GM18909 (cell line): ENCODE data around the gene ADI1.

Source experiments
- ATAC-seq: cut with Tn5 transposase; IDR thresholded peaks from one replicate; pipeline ENCODE4 v1.9.1; 2021; ENCODE audit warnings: mild to moderate bottlenecking; ENCODE audit not compliant: unreplicated experiment, poor library complexity

ADI1 gene, protein sequence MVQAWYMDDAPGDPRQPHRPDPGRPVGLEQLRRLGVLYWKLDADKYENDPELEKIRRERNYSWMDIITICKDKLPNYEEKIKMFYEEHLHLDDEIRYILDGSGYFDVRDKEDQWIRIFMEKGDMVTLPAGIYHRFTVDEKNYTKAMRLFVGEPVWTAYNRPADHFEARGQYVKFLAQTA

DNA sequence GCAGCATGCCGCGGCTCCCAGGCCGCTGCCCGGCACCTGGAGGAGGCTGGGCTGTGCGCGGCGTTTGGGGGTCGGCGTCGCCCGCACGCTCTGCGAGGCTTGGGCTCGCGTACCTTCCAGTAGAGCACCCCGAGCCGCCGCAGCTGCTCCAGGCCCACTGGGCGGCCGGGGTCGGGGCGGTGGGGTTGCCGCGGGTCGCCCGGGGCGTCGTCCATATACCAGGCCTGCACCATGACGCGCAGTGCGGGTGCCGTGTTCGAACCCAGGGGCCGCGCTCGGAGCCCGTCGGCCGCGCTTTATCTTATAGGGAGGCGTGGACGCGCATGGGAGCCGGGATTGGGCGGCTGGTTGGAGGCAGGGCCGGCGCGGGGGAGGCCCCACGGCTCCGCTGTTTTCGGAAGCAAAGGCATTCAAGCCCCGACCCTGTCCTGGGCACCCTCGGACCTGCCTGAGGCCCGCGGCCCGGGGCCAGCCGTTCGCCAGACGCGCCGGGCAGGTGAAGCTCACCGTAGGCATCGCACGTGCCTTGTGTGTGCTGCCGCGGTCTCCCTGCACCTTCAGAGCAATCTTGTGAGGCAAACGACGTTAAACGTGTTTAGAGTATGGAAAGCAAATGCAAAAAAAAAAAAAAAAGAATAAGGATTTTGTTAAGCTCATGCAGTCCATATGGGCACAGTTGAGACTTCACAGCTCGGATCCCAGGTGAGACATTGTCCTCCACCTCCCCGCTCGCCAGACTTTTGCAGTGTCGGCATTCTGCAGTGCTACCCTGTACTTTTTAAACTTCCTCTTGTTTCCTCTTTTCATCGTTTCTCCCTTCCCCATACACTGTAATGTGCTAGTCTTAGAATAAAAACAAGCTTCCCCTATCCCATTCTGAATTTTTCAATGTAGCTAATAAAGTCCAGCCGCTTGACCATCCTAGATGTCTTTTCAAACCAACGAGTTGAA lies at the start of gene ADI1:
ADI1 (minus strand) TSS at position 277 of the 951 bp plus-strand sequence; CDS start at position 233, 44 bp downstream.
- ATAC-seq: peak; percentile 67

- ATAC-seq: no peak
Observed at GRCh38 chr2:3566806-3567205, 47.5 kb upstream of the ADI1 start.

GRCh38 chr2:3565117-3565516 lies 45.8 kb upstream of the ADI1 start:
- no peak for ATAC-seq

GRCh38 chr2:3563521-3563976 lies 44.2 kb upstream of the ADI1 start:
- peak; percentile 62 for ATAC-seq

DNA sequence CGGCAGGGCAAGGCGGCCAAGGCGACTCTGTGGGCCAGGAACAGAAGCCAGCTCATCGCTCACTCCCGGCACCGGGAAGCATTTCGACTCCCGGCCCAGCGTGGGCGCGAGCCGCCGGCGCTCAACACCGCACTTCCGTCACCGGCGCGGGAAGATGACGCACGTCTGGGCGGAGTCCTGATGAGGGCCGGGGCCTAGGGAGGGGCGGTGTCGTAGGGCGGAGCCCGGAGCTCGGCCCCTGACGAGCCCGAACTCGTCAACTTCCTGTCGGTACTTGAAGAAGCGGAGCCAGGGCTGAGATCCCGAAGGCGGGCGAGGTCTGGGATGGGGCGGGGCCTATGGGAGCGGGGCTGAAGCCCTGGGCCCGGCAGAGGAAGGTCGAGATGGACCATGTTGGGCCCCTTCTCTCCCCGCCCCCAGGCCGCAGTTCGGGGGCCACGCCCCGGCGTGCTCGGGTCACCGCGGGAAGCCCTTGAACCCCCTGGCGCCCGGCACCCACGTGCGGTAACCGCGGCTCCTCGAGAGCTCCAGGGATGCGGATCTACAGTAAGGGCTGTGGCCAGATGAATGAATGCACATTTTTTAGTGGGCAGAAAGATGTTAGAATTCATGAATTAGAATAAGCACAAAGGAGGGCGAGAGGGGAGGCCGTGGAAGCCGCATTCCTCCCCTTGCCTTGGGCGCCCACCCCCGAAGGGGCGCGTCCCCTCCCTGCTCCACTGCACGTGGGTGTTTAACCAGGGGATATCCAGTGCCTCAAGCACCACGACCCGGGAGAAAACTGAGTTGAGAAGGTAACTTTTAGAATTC lies 39.1 kb upstream of the ADI1 start, which contains the start of gene RNASEH1:
RNASEH1 (minus strand) TSS at position 129 of the 810 bp plus-strand sequence; CDS start at position 56, 73 bp downstream.
- peak; percentile 97 for ATAC-seq

GRCh38 chr2:3557639-3558204 lies 38.4 kb upstream of the ADI1 start:
- peak; percentile 29 for ATAC-seq

- ATAC-seq: no peak
Observed at GRCh38 chr2:3553946-3554345, 34.6 kb upstream of the ADI1 start.

DNA sequence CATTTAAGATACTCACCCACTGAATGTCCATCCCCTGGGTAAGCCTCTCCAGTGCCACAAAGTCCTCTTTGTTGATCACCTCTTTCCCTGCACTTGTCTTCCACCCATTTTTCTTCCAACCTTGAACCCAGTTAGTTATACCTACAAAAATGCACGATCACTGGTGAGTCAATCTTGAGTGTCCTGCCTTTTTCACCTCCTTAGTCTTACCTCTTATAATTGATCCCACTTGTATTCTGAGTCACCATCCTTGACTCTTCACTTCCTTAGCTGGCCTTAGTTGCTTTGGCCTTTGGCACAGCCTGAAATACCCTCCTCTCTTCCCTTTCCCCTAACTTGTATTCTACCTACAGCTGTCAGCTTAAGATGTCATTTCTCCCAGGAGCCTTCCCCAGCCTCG lies 28.6 kb upstream of the ADI1 start:
- ATAC-seq: no peak

DNA sequence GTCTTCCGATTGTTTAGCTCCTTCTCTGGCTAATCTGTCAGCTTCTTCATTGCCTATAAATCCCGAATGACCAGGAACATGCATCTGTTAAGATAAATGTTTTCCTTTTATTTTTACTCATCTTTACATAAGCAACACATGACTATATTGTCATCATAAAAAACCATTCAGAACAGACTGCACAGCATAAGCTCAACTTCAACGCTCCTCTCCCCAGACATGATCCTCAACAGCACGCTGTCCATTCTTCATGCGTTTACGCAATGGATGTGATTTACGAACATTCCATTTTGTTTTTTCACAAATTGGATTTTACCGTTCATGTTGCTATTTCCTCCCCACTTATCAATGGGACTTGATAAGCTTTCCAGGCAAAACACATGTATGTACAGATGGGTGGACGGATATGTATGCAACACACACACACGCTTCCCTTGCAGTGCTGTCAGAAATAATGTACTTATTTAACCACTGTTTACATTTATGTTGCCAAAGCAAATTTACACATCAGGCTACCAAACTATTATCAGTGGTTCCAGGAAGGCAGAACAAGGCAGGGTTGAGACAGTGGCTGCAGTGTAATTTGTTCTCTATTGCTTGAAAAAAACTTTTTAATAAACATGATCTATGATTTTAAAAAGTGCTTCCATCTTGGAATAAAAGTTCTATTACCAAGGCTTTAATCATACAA lies 26.6 kb upstream of the ADI1 start:
- no peak for ATAC-seq

DNA sequence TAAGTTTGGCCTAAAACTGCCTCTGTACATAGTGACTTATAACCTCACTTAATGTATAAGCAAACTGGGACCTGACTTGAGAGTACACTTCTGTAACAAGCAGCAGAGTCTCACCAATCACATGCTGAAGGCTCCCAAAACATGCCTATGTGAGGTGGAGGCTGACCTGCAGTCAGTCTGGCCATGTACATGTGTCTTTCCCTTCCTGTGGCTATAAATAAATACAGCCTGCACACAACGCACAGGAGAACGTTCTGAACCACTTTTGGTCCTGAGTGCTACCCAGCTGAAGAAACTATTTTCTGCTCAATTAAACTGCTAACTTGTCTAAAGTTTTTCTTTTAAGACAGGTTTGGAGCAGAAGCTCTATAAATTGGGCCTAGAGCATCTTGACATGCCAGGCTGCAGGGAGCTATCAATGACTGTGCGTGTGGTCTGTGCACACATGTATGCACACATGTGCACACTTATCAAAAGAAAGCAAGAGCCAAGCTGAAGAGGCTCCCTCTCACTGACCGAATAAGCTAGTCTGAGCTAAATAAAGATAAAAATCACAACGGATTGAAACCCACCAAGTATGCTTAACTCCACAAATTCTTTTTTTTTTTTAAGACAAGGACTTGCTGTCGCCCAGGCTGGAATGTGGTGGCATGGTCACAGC lies 23.8 kb upstream of the ADI1 start:
- ATAC-seq: no peak

DNA sequence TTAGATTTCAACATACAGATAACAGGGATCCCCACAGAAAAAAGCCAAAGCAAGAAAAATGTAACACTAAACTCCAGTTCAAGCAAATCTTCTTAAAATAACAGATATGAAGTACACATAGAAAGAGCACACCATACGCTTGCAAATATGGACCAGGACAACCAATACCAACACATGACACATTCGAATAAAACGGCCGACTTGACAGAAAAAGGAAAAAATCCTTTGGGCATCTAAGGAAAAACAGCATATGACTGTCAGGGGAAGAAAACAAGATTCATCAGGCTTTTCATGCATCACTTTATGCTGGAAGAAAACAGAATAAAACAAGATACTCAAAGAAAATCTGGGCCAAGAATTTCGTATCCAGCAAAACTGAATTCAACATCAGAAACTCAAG lies 22.8 kb upstream of the ADI1 start:
- no peak for ATAC-seq

DNA sequence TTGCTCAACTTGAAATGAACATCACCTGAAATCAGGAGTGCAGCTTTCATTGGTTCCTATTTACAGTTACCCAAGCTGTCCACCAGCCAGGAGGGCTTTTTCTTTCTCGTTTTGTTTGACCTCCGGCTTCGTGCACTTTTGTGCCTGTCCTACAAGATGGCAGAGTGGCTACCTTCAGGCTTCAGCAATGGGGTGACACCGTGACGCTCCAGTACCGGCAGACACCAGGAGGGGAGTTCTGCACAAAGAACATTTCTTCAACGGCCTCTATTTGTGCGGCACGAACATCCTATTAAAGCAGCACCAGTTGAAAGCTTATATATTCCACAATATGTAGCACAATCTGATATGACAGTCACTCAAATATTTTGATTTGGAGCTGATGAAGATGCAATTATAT lies 20.5 kb upstream of the ADI1 start:
- ATAC-seq: no peak

GRCh38 chr2:3536682-3537632 lies 17.6 kb upstream of the ADI1 start:
- ATAC-seq: no peak

DNA sequence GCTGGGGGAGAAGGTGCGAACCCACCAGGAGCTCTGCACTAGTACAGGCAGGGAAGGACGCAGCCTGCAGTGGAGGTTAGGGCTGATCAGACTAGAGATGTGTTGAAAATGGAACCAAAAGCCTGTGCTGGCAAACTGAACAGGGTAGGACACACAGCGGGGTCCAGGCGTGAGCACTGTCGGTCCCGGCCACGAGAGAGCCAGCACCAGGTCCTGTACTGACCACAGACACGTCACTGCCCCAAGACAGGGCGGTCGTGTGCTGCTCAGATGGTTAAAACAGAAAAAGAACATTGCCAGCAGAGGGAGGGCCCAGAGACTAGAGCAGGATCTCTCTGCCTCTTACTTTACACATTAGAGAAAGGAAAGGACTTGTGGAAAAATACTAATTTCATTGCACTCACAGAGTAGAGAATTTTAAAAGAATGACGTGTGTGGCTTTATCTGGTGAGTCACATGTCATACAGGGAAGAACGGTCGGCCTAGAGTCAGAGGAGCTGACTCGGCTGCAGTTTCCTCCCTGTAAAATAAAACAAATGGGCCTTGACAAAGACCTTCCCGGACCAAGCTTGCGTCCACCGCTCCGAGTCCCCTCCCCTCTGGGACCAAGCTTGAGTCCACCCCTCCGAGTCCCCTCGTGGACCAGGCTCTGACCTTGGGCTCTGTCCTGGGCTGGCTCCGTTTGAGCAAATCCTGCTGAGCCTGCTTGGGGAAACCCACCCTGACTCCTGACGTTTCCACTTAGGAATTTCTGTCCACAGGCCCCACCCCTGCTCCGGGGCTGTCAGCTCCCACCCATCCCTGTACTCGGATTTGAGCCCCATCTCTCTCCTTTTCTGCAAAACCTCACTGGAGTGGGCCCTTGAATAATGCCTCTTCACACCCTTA lies 16.7 kb upstream of the ADI1 start:
- ATAC-seq: peak; percentile 57

DNA sequence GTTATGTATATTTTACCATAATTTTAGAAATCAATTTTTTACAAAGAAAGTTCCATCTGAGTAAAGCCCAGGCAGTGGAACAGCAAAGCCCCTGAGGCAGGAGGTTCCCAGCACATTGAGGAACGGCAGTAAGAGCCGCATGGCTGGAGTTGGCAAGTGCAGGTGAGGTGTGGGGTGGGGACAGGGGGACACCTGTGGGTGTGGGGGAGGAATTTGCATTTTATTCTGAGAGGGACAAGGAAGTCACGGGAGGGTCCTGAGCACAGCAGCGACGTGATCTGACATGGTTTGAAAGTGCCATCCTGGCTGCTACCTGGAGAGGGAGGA lies 16.1 kb upstream of the ADI1 start:
- peak; percentile 12 for ATAC-seq

- ATAC-seq: no peak
Observed at GRCh38 chr2:3534251-3534814, 15.0 kb upstream of the ADI1 start.

DNA sequence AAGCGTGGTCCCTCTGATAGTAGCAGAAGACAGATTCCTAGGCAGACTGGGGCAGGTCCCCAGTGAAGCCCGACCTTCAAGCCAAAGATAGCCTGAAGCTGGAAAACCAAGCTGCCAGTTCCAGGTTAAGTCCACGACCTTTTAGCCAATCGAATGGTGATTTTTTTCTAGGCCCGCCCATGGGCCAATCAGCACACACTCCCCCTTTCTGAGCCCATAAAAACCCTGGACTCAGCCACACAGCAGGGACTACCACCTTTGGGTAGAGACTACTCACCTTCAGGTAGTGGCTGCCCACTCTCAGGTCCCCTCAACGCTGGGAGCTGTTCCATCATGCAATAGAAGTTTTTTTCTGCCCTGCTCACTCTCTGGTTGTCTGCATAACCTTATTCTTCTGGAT lies 14.5 kb upstream of the ADI1 start:
- ATAC-seq: no peak
